Fibroblast of lung (primary cell): ENCODE data around the gene KRT3.

ENCODE experiments used
- CTCF ChIP-seq, 2 donors: IDR thresholded peaks in 1 of 2; conservative IDR thresholded peaks in 1 of 2; 1 replicate in 1 of 2; 2 replicates in 1 of 2; pipeline ENCODE4 v1.5.1; 2011 to 2012; ENCODE audit warnings: low read length in 2 of 2, control low read depth in 1 of 2, inconsistent platforms in 1 of 2, low read depth in 1 of 2, mild to moderate bottlenecking in 1 of 2
- EZH2 ChIP-seq: IDR thresholded peaks from 2 replicates; pipeline ENCODE4 v1.5.1; 2012; ENCODE audit warnings: low read length, control low read depth, mild to moderate bottlenecking; ENCODE audit errors: missing control alignments

- TF ChIP-seq CTCF (conservative IDR thresholded peaks at IDR 0.05 in 1 of 2, IDR thresholded peaks at IDR 0.05 in 1 of 2; ENCODE audit: low read depth in 1 of 2, low read length in 2 of 2): no peak
- TF ChIP-seq EZH2: no peak
These were observed 38.7 kb upstream of the KRT3 start for GRCh38 chr12:52834727-52835001.
